BLaER1 (cell line): ENCODE results near the gene NMU.

Experiments used
- H3K27ac ChIP-seq: shearing (Covaris generic); formaldehyde crosslinking; 2 replicates; pipeline ENCODE4 v1.8.1; 2022
- H3K27me3 ChIP-seq: shearing (Covaris generic); formaldehyde crosslinking; 2 replicates; pipeline ENCODE4 v1.8.1; 2022
- H3K36me3 ChIP-seq: shearing (Covaris generic); formaldehyde crosslinking; 2 replicates; pipeline ENCODE4 v1.8.1; 2022
- H3K4me1 ChIP-seq: shearing (Covaris generic); formaldehyde crosslinking; 2 replicates; pipeline ENCODE4 v1.8.1; 2022
- H3K4me2 ChIP-seq: shearing (Covaris generic); formaldehyde crosslinking; 2 replicates; pipeline ENCODE4 v1.8.1; 2022
- H3K4me3 ChIP-seq: shearing (Covaris generic); formaldehyde crosslinking; 2 replicates; pipeline ENCODE4 v1.8.1; 2022
- H3K9ac ChIP-seq: shearing (Covaris generic); formaldehyde crosslinking; 2 replicates; pipeline ENCODE4 v1.8.1; 2022
- H3K9me3 ChIP-seq: shearing (Covaris generic); formaldehyde crosslinking; 2 replicates; pipeline ENCODE4 v1.8.1; 2022
- H4K20me1 ChIP-seq: shearing (Covaris generic); formaldehyde crosslinking; 2 replicates; pipeline ENCODE4 v1.8.1; 2022
- Cebpa-rat ChIP-seq: shearing (Covaris generic); IDR thresholded peaks from 2 replicates; pipeline ENCODE4 v1.8.1; 2022

NMU gene

GRCh38 chr4:55666535-55666934, 30.4 kb upstream of the NMU start:
- Histone ChIP-seq H4K20me1 (no peaks in the 10 kb centered on the region), H3K9ac (no peak overlapping the region), H3K9me3 (no peaks in the 10 kb centered on the region), H3K27me3 (no peaks in the 10 kb centered on the region), H3K27ac (no peak overlapping the region), H3K4me2 (no peak overlapping the region), H3K4me3 (no peak overlapping the region), H3K36me3 (no peaks in the 10 kb centered on the region), H3K4me1 (no peaks in the 10 kb centered on the region)
- TF ChIP-seq Cebpa-rat: no peak

GRCh38 chr4:55663145-55663544, 27.0 kb upstream of the NMU start:
- H4K20me1 ChIP-seq: no peaks in the 10 kb centered on the region
- no peaks in the 10 kb centered on the region for H3K36me3 ChIP-seq
- no peak overlapping the region for H3K4me3 ChIP-seq
- no peak for TF ChIP-seq Cebpa-rat
- H3K9ac ChIP-seq: no peak overlapping the region
- H3K27me3 ChIP-seq: no peaks in the 10 kb centered on the region
- H3K27ac ChIP-seq: no peak overlapping the region
- H3K9me3 ChIP-seq: no peaks in the 10 kb centered on the region
- no peaks in the 10 kb centered on the region for H3K4me1 ChIP-seq
- no peak overlapping the region for H3K4me2 ChIP-seq

GRCh38 chr4:55661398-55662056, 25.4 kb upstream of the NMU start:
- TF ChIP-seq Cebpa-rat: no peak
- Histone ChIP-seq H3K27ac (no peak overlapping the region), H3K4me2 (no peak overlapping the region), H3K4me3 (no peak overlapping the region), H3K9ac (no peak overlapping the region), H4K20me1 (no peaks in the 10 kb centered on the region), H3K9me3 (no peaks in the 10 kb centered on the region), H3K27me3 (no peaks in the 10 kb centered on the region), H3K36me3 (no peaks in the 10 kb centered on the region), H3K4me1 (no peaks in the 10 kb centered on the region)

DNA sequence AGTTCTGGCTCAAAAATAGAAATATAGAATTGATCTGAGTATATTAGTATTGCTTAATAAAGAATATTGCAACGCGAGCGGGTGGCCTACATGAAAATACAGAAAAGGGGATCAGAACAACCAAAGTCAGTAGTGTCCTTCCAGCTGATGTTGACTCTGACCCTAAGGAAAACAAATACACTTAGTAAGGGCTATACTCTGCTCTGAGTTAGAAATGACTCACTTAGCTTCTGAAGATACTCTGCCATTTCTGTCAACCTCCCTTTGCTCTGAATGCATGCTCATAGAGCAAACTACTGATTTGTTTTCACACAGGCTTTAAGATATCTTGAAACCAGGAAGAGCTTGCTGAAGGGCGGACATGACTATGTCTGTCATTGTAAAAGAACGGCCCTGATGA, 22.6 kb upstream of the NMU start:
- Histone ChIP-seq H3K4me3 (no peak overlapping the region), H3K36me3 (no peaks in the 10 kb centered on the region), H3K9ac (no peak overlapping the region), H3K27me3 (no peaks in the 10 kb centered on the region), H4K20me1 (no peaks in the 10 kb centered on the region), H3K4me1 (no peaks in the 10 kb centered on the region), H3K27ac (no peak overlapping the region), H3K9me3 (no peaks in the 10 kb centered on the region), H3K4me2 (no peak overlapping the region)
- no peak for TF ChIP-seq Cebpa-rat

DNA sequence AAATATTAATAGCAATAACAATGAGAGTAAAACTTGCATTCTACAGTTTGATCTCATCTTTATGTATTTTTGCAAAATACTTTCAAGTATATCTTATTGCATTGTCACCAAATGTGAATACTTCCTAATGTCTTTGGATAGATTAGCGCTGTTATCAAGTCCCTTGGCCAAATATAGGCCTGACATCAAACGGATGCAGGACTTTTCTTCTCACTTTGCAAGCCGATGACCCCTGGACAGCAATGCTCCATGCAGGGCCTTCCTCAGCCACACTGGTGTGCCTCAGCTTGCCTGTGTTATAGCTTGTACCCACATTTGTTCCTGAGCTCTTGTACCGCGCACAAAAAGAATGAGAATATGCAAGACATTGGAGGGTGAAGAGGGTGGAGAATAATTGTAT, 18.0 kb upstream of the NMU start:
- Histone ChIP-seq H4K20me1 (no peaks in the 10 kb centered on the region), H3K9me3 (no peaks in the 10 kb centered on the region), H3K27me3 (no peaks in the 10 kb centered on the region), H3K4me1 (no peaks in the 10 kb centered on the region), H3K9ac (no peak overlapping the region), H3K4me2 (no peak overlapping the region), H3K4me3 (no peak overlapping the region), H3K27ac (no peak overlapping the region), H3K36me3 (no peaks in the 10 kb centered on the region)
- TF ChIP-seq Cebpa-rat: no peak

GRCh38 chr4:55650483-55650882, 14.4 kb upstream of the NMU start:
- Histone ChIP-seq H3K4me1 (no peaks in the 10 kb centered on the region), H4K20me1 (no peaks in the 10 kb centered on the region), H3K4me2 (no peak overlapping the region), H3K27ac (no peak overlapping the region), H3K9me3 (no peaks in the 10 kb centered on the region), H3K27me3 (no peaks in the 10 kb centered on the region), H3K9ac (no peak overlapping the region), H3K4me3 (no peak overlapping the region), H3K36me3 (no peaks in the 10 kb centered on the region)
- no peak for TF ChIP-seq Cebpa-rat

DNA sequence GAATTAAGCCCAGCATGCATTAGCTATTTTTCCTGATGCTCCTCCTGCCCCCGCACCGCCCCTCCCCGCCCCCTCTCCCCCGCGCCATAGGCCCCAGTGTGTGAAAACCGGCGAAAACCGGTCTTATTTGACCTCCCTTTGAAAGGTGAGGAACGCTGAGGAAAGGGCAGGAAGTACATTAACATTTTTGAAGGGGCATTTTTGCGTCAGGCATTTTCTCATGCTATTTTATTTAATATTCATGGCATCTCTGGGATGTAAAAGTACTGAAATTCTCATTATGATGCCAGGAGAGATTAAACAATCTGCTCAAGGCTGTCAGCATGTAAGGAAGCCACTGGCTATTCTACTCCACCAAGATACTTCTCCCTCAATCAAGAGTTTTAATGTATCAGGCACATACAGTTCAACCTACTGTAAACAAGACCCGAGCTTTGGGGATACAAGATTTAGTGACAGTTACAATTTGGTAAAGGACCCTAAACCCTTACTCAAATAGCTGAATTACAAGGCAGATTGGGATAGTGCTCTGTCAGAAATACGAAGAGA, 1.2 kb upstream of the NMU start:
- Histone ChIP-seq H3K27me3 (peaks cover 34% of the 10 kb centered on the region), H3K4me3 (no peak overlapping the region), H4K20me1 (no peaks in the 10 kb centered on the region), H3K27ac (no peak overlapping the region), H3K9ac (no peak overlapping the region), H3K4me1 (no peaks in the 10 kb centered on the region), H3K36me3 (no peaks in the 10 kb centered on the region), H3K9me3 (peaks cover 12% of the 10 kb centered on the region), H3K4me2 (no peak overlapping the region)
- TF ChIP-seq Cebpa-rat: no peak

DNA sequence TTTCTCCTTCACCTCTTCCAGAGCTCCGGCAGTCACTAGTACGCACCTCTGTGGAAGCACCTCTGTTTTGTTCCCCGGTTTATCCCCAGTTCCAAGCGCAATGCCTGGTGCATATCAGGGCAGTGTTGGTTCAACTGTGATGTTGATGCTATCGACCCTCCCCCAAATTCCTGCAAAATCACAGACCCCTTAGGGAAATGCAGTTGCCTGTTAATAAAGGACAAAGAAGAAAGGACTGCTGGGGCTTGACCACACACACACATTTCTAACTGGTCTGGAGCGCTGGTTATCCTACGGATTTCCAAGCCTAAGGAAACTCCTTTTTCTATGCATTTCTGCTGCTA, 530 bp upstream of the NMU start:
- no peaks in the 10 kb centered on the region for H3K4me1 ChIP-seq
- no peak overlapping the region for H3K9ac ChIP-seq
- no peak for TF ChIP-seq Cebpa-rat
- H3K4me3 ChIP-seq: no peak overlapping the region
- H3K4me2 ChIP-seq: no peak overlapping the region
- peaks cover 12% of the 10 kb centered on the region for H3K9me3 ChIP-seq
- no peak overlapping the region for H3K27ac ChIP-seq
- no peaks in the 10 kb centered on the region for H3K36me3 ChIP-seq
- H4K20me1 ChIP-seq: no peaks in the 10 kb centered on the region
- H3K27me3 ChIP-seq: peaks cover 34% of the 10 kb centered on the region

- H3K4me3 ChIP-seq: no peak overlapping the region
- no peaks in the 10 kb centered on the region for H3K36me3 ChIP-seq
- H3K9ac ChIP-seq: no peak overlapping the region
- H3K4me2 ChIP-seq: no peak overlapping the region
- H3K27ac ChIP-seq: no peak overlapping the region
- H3K27me3 ChIP-seq: peaks cover 34% of the 10 kb centered on the region
- no peak for TF ChIP-seq Cebpa-rat
- H3K9me3 ChIP-seq: peaks cover 12% of the 10 kb centered on the region
- H3K4me1 ChIP-seq: no peaks in the 10 kb centered on the region
- H4K20me1 ChIP-seq: no peaks in the 10 kb centered on the region
These were observed 816 bp downstream of the NMU start for GRCh38 chr4:55635282-55635681.

GRCh38 chr4:55634417-55635128, 1.5 kb downstream of the NMU start:
- Histone ChIP-seq H3K9me3 (peaks cover 12% of the 10 kb centered on the region), H3K4me3 (no peak overlapping the region), H4K20me1 (no peaks in the 10 kb centered on the region), H3K27me3 (peaks cover 34% of the 10 kb centered on the region), H3K27ac (no peak overlapping the region), H3K4me2 (no peak overlapping the region), H3K4me1 (no peaks in the 10 kb centered on the region), H3K9ac (no peak overlapping the region), H3K36me3 (no peaks in the 10 kb centered on the region)
- no peak for TF ChIP-seq Cebpa-rat
